NK-92 treated with Interleukin-12 subunit alpha and Interleukin-12 subunit beta, amount 100 ng/mL, for 24 hours (cell line): ENCODE data around the gene NR5A2.
"Not testable (repeated sequence)": the region's sequence is repeated elsewhere in the genome, so short reads cannot be mapped to it uniquely, and the experiment has no call there.

Source experiments
- DNase-seq: peaks from one replicate; lab custom pipeline; 2025; lab: John Stamatoyannopoulos, UW

Gene NR5A2

GRCh38 chr1:200163911-200164310, 136.4 kb downstream of the NR5A2 start:
- no peak for DNase-seq

- no peak for DNase-seq
Measured at GRCh38 chr1:200165493-200166220, 138.1 kb downstream of the NR5A2 start.

DNA sequence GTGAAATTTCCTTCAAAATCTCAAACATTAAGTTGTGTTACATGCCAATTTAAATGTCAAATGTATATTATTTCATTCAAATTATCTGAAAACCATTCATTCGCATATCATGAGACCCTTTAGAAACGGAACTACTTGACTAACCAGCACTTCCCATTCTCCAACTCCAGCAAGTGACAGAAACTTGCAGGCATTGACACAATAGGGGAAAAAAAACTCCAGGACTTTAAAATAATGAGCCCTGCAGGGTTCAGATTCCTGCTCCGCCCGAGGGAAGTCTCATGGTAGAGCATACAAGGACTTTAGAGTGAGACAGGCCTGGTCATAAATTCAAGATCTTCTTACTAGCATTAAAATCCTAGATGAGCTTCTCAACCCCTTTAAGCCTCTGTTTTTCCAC, 138.9 kb downstream of the NR5A2 start:
- DNase-seq: no peak

GRCh38 chr1:200168926-200169325, 141.4 kb downstream of the NR5A2 start:
- no peak for DNase-seq

DNA sequence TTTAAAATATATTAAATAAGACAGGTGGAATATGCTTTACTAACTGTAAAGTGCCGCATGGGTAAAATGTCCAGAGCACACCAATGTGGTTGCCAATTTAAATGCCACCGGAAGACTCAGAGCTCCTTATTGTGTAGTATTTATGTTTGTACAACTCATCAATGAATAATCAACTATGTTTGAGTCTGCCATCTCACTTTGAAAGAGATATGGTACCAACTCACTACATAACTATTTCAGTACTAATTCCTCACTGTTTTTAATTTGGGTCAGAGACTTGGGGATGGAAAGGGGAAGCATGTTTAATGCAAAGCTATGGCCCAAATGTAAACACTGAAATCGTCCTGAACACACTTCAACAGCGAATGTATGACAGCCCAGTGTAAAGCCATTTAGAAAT, 144.8 kb downstream of the NR5A2 start:
- DNase-seq: no peak

DNA sequence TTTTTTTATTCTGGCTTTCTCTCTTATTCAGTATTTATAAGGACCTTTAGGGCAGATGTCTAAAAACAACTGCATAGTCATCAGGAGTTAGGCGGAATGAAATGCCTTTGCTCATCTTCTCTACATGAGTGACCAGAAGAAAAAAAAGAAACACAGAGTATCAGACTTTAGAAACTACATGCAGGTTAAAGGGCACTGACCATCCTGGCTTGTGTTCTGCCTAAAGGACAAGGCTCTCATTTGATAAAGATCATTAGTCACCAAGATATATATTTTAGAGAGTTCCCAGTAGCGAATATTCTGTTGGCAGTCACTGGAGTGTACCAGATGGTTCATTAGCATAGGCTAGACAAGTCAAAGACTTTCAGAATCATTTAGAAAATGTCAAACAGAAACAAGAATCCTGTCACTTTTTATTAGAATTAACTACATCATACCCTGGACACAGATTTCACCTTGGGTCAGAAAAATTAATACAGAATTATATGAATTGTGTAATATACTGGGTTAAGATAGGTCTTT, 145.6 kb downstream of the NR5A2 start:
- DNase-seq: no peak

DNA sequence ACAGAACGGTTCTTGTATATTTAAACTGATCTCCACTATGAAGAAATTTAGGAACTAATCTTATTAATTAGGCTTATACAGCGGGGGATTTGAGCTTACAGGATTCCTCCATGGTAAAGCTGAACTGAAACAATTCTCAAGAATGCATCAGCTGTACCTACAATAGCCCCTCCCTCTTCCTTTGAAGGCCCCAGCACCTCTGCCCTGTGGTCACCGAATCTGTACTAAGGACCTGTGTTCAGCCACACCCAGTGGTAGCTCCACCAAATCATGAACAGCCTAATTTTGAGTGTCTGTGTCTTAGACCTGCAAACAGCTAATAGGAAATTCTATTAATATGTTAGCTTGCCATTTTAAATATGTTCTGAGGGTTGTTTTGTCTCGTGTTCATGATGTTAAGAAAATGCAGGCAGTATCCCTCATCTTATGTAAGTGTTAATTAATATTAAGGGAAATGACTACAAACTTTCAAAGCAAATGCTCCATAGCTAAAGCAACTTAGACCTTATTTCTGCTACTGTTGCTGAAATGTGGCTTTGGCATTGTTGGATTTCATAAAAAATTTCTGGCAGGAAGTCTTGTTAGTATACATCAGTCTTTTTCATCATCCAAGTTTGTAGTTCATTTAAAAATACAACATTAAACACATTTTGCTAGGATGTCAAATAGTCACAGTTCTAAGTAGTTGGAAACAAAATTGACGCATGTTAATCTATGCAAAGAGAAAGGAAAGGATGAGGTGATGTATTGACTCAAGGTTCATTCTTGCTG, 147.2 kb downstream of the NR5A2 start:
- no peak for DNase-seq

- DNase-seq: no peak
Measured at GRCh38 chr1:200176181-200176580, 148.7 kb downstream of the NR5A2 start.

DNA sequence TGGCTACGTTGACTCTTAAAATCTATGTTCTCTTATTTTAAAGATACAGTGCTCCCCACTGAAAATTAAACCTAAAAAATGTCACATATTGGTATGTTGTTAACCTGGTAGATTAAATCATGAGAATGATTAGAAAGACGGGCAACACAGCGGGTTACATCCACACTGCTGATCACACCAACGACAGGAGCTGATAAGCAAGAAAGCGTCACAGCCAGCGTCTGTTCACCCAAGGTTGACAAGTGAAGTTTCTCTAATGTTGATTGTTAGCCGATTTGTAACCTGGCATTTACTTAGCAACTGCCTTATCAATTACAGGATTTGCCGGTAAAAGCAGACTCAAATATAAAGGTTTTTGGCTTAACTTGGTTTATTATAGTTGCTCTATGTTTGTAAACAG, 149.3 kb downstream of the NR5A2 start:
- DNase-seq: no peak

- no peak for DNase-seq
Measured at GRCh38 chr1:200178340-200178739, 150.8 kb downstream of the NR5A2 start.

DNA sequence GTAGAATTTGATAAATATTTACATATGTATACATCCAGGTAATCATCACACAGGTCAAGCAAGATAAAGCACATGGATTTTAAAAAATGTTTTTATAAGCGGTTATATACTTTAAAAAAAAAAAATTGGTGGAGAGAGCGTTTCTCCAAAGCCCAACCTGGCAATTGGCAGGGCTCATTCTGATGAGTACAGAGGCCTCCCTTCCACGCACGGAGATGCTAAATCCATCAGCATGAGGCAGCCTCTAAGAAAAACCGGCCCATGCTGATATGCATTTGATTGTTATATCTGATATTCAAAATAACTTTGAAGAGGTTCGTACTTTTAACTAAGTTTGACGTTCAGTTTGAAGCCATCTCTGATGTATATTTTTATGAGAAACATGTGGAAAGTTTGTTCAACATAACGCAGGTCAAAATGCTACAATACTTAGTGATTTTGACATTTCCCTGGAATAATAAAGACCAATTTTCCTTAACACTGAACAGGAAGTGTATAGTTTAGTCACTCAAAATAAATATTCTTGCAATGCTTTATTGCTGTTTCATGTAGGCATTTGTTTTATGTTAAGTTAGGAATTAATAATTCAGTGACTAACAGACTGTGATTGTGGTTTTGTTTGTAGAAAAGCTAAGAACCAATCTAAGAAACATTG, 151.7 kb downstream of the NR5A2 start:
- no peak for DNase-seq

DNA sequence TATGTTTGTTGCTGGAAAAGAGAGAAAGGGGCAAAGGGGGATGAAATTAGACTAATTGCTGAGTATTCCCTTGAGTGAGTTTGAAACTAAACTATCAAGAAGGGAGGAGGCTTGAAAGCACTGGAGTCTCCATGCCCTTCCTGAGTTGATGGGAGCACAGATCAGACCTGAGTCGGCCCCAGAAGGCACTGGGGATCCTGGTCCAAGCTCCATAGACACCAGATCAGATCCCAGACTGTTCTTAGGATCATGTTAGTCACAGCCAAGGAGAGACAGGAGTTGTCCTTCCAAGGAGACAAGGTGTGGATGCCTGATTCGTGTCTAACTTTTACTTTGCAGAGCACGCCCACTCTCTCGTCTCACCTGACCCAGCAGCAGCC, 152.3 kb downstream of the NR5A2 start:
- no peak for DNase-seq

DNA sequence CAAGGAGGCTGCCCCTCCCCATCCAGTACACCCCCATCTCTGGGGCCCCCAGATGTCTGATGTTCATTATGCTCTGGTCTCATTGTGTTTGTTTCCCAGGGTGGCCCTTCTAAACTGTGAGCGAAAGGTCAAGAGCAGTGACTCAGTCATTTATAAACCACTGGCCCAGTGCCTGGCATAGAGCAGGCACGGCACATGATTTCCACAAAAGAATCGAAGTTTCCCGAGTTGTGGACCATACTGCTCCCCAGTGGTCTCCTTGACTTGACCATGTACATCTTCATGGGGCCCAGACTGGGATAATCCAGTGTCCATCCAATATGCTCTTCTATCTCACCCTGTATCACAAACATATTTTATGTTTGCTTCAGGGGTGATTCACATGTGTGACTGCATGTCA, 153.3 kb downstream of the NR5A2 start:
- DNase-seq: no peak

DNA sequence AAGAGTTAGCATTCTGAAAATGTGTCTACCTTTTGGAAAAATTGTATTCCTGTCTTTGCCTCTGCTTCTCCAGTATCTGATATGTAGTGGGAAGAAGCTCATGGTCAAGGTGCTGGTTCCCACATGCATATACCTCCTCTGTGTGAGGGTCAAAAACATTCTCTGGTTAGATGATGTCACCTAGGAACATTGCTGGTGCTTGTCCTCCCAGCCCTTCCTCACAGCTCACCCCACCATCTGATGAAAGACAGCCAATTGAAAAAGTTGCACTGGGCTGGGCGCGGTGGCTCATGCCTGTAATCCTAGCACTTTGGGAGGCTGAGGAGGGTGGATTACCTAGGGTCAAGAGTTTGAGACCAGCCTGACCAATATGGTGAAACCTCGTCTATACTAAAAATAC, 154.4 kb downstream of the NR5A2 start:
- no peak for DNase-seq

DNA sequence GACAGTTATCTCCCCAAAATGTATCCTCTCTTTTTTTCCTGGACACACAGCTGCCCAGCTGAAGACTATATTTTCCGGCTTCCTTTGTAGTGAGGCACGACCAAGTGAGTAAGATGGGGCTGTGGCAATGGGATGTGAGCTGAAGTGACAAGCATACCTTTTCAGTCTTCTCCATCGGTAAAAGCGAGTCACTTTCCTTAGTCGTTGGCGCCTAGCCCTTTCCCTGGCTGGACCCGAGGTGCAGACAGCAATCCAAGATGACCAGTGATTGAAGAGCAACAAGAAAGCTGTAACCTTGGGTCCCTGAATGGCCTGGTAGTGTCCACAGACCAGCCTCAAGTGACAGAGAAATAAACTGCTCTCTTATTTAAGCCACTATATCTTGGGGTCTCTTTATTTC, 155.2 kb downstream of the NR5A2 start:
- no peak for DNase-seq

- no peak for DNase-seq
Measured at GRCh38 chr1:200183637-200184036, 156.1 kb downstream of the NR5A2 start.

GRCh38 chr1:200184196-200184595, 156.7 kb downstream of the NR5A2 start:
- DNase-seq: no peak

GRCh38 chr1:200185191-200185590, 157.7 kb downstream of the NR5A2 start:
- DNase-seq: not testable (repeated sequence)

DNA sequence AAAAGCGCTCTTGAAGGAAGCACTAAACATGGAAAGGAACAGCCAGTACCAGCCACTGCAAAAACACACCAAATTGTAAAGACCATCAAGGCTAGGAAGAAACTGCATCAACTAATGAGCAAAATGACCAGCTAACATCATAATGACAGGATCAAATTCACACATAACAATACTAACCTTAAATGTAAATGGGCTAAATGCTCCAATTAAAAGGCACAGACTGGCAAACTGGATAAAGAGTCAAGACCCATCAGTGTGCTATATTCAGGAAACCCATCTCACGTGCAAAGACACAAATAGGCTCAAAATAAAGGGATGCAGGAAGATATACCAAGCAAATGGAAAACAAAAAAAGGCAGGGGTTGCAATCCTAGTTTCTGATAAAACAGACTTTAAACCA, 159.8 kb downstream of the NR5A2 start:
- DNase-seq: not testable (repeated sequence)

DNA sequence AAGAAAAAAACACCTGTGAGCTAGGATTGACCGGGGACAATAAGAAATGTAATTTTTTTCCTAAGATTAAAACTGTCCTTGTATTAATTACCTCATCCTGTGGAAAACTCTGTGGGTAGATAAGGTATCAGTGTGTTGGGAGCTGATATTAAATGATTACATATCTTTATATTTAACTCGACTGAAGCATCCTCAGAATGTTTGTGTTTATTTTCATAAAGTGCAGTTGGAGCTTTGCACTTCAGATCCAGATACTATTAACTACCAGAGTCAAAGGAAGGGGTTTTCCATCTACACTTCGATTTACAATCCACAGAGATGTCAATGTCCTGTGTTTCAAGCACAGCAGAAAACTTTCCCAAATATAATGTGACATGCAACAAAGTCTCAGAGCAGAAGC, 164.5 kb downstream of the NR5A2 start:
- no peak for DNase-seq

DNA sequence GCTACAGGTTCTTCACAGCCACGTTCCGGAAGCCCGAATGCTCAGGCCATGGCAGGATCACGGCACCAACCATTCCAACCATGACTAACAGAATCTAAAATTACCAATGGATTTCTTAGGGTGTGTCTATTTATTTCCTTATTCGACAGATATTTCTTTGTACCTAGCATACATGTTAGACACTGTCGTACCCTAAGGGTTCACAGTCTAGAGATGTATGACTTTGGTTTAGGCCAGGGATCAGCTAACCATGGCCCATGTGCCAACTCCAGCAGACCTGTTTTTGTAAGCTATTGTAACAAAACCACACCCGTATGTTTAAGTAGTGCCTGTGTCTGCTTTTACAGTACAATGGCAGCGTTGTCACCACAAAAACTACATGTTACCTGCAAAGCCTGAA, 167.0 kb downstream of the NR5A2 start:
- no peak for DNase-seq

GRCh38 chr1:200198236-200198635, 170.7 kb downstream of the NR5A2 start:
- DNase-seq: no peak
